ENCODE data around the gene GGT6.

The GGT6 gene

GRCh38 chr17:4549781-4550533, 10.4 kb downstream of the GGT6 start:
- no peak for DNase-seq

- no peak for DNase-seq
Observed at GRCh38 chr17:4548721-4549531, 11.5 kb downstream of the GGT6 start.

GRCh38 chr17:4548061-4548461, 12.3 kb downstream of the GGT6 start:
- DNase-seq = no peak

GRCh38 chr17:4547118-4547906, 13.1 kb downstream of the GGT6 start:
- no peak for DNase-seq

- no peak for DNase-seq
Observed at GRCh38 chr17:4545217-4545951, 15.0 kb downstream of the GGT6 start.

- no peak for DNase-seq
Observed at GRCh38 chr17:4544951-4545216, 15.5 kb downstream of the GGT6 start.

- DNase-seq = no peak
Observed at GRCh38 chr17:4544135-4544950, 16.0 kb downstream of the GGT6 start.

GRCh38 chr17:4543557-4544026, 16.8 kb downstream of the GGT6 start:
- DNase-seq = no peak

GRCh38 chr17:4542726-4543191, 17.6 kb downstream of the GGT6 start:
- no peak for DNase-seq

- no peak for DNase-seq
Observed at GRCh38 chr17:4542003-4542725, 18.2 kb downstream of the GGT6 start.

GRCh38 chr17:4541328-4542002, 18.9 kb downstream of the GGT6 start:
- no peak for DNase-seq

- no peak for DNase-seq
Observed at GRCh38 chr17:4540687-4541327, 19.6 kb downstream of the GGT6 start.

- no peak for DNase-seq
Observed at GRCh38 chr17:4540224-4540651, 20.1 kb downstream of the GGT6 start.

- no peak for DNase-seq
Observed at GRCh38 chr17:4539576-4540223, 20.7 kb downstream of the GGT6 start.

- DNase-seq = no peak
Observed at GRCh38 chr17:4539025-4539424, 21.4 kb downstream of the GGT6 start.

GRCh38 chr17:4538236-4539002, 22.0 kb downstream of the GGT6 start:
- DNase-seq = no peak

- no peak for DNase-seq
Observed at GRCh38 chr17:4537451-4538235, 22.7 kb downstream of the GGT6 start.

Measured in NCI-H1417 treated with DMSO at 0.1 percent for 48 hours (cell line).